Inflammatory macrophage treated with lipopolysaccharide for 1 hour (primary cell): ENCODE measurements around the gene MAP4K3.
"Not testable (repeated sequence)": the region's sequence is repeated elsewhere in the genome, so short reads cannot be mapped to it uniquely, and the experiment has no call there.

Source experiments
- DNase-seq, 2 donors: peaks; one replicate each; pipeline ENCODE4 v3.0.0-alpha.2; 2020 to 2022

Gene MAP4K3

GRCh38 chr2:39300044-39300978 lies 136.8 kb downstream of the MAP4K3 start:
- no peak for DNase-seq

- DNase-seq, result peak; percentile 54 to 68
Measured at GRCh38 chr2:39290433-39290832, 146.7 kb downstream of the MAP4K3 start.

GRCh38 chr2:39289609-39290008 lies 147.5 kb downstream of the MAP4K3 start:
- DNase-seq, result no peak

GRCh38 chr2:39283561-39283960 lies 153.5 kb downstream of the MAP4K3 start:
- no peak for DNase-seq

GRCh38 chr2:39281391-39281790 lies 155.7 kb downstream of the MAP4K3 start:
- no peak for DNase-seq

GRCh38 chr2:39275016-39275415 lies 162.1 kb downstream of the MAP4K3 start:
- DNase-seq, result no peak

- no peak for DNase-seq
Measured at GRCh38 chr2:39269941-39270340, 167.1 kb downstream of the MAP4K3 start.

- no peak for DNase-seq
Measured at GRCh38 chr2:39266916-39267434, 170.1 kb downstream of the MAP4K3 start.

- DNase-seq, result no peak
Measured at GRCh38 chr2:39266139-39266805, 170.8 kb downstream of the MAP4K3 start.

- DNase-seq, result no peak
Measured at GRCh38 chr2:39265315-39265714, 171.8 kb downstream of the MAP4K3 start.

- DNase-seq, result no peak
Measured at GRCh38 chr2:39264733-39265132, 172.4 kb downstream of the MAP4K3 start.

- no peak for DNase-seq
Measured at GRCh38 chr2:39260087-39260486, 177.0 kb downstream of the MAP4K3 start.

- no peak for DNase-seq
Measured at GRCh38 chr2:39256040-39256439, 181.0 kb downstream of the MAP4K3 start.

GRCh38 chr2:39252888-39253518 lies 184.1 kb downstream of the MAP4K3 start:
- DNase-seq, result no peak

- DNase-seq, result no peak
Measured at GRCh38 chr2:39247512-39248043, 189.5 kb downstream of the MAP4K3 start.

GRCh38 chr2:39246382-39246980 lies 190.6 kb downstream of the MAP4K3 start:
- DNase-seq, result no peak

GRCh38 chr2:39244963-39245625 lies 192.0 kb downstream of the MAP4K3 start:
- peak in 1 of 2 donors; percentile 26 for DNase-seq

GRCh38 chr2:39244241-39244862 lies 192.7 kb downstream of the MAP4K3 start:
- not testable (repeated sequence) for DNase-seq

- DNase-seq, result no peak
Measured at GRCh38 chr2:39243469-39244123, 193.5 kb downstream of the MAP4K3 start, which contains the start of gene CDKL4. Gene CDKL4, minus strand, starts transcription at chr2:39243970.

- no peak for DNase-seq
Measured at GRCh38 chr2:39241588-39241987, 195.5 kb downstream of the MAP4K3 start.

- no peak for DNase-seq
Measured at GRCh38 chr2:39240758-39241157, 196.3 kb downstream of the MAP4K3 start.
